HPDE6-E6E7 (cell line): ENCODE results near the gene ING1.

Source experiments
- DNase-seq: peaks from one replicate; pipeline ENCODE4 v3.0.0; 2011; ENCODE audit warnings: missing footprints; ENCODE audit errors: extremely low spot score

The ING1 gene

GRCh38 chr13:110771194-110771593 is 57.7 kb downstream of the ING1 start:
- no peak for DNase-seq

DNA sequence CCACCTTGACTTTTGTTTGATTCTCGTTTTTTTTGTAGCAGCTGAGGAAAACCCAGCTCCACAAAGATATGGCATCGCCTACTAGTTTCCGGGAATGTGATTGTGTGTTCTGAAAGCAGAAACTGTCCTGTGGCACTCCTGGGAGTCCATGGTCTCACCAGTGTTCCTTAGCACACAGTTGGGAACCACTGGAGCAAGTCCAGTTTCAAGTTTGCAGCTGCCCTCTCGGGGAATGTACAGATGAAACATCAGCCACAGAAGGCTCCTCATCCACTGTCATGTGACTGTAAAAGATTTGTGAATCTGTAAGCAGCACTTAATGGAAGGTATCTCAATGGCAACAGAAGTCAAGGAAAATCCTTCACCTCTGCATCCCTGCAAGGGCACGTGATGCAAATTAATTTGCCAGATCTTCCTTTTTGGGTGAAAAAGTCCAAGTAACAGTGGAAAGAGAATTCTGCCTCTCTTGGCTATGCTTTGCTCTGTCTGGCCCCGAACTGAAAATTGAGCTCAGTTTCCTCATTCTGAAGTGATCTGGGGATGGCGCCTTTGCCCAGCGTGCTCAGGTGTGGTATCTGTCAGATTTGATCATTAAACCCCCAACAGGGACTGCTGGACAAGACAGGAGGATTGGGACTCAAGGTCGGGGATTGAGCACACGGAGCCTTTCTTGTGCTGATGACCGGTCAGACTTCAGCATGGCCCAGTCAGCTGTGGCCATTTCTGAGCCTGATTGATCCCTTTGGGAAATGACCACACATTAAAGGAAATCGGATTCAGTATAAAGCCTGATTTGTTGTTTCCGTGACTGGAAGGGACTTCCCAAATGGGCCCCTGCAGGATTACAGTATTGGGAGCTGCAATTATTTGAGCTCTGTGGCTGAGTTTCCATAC is 58.8 kb downstream of the ING1 start:
- no peak for DNase-seq
